Caco-2 (cell line): ENCODE data around the gene FOXP1. TPM values are rescaled to one million over a fixed set of nuclear protein-coding genes. Genes with fewer than 3 reads are reported as not detected.

Experiments used
- BruUV-seq: library from RNA; stranded (reverse); fragments of 400-500 nt; replicated peaks from 2 replicates; lab custom pipeline; 2021; lab: Mats Ljungman, UMichigan
- CTCF ChIA-PET: fragments of 300-600 bp; sonication (Branson Sonifier 250); formaldehyde crosslinking; loops from one replicate; lab custom pipeline; 2022; ENCODE audit warnings: antibody characterized with exemption; lab: Charles Lee
- POLR2A ChIA-PET: fragments of 300-600 bp; sonication (Branson Sonifier 250); formaldehyde crosslinking; loops from one replicate; lab custom pipeline; 2022; ENCODE audit warnings: antibody characterized with exemption; lab: Charles Lee
- DNase-seq, 2 experiments: peaks; one replicate each; pipeline versions ENCODE4 v3.0.0 to v3.0.0-alpha.2; 2020 to 2022
- H3K27me3 ChIP-seq: replicated peaks from 2 replicates; pipeline ENCODE4 v1.6.0; 2011; ENCODE audit warnings: low read length; ENCODE audit not compliant: control insufficient read depth, insufficient read depth
- H3K36me3 ChIP-seq: 2 replicates; pipeline ENCODE4 v1.5.1; 2011; ENCODE audit warnings: low read length; ENCODE audit not compliant: control insufficient read depth, insufficient read depth
- H3K4me1 ChIP-seq: fragments of 250-450 bp; sonication (Bioruptor Pico); 2 replicates; pipeline ENCODE4 v1.5.1; 2020; ENCODE audit warnings: mild to moderate bottlenecking
- H3K4me3 ChIP-seq: 2 replicates; pipeline ENCODE4 v1.5.1; 2011; ENCODE audit warnings: low read depth, mild to moderate bottlenecking, control low read depth, low read length
- H3K9me3 ChIP-seq: fragments of 250-450 bp; sonication (Bioruptor Pico); 2 replicates; pipeline ENCODE4 v1.5.1; 2020; ENCODE audit warnings: mild to moderate bottlenecking, moderate library complexity
- H3K27ac Mint-ChIP-seq: one replicate; pipeline ENCODE4 v1.8.0; 2022; ENCODE audit warnings: mixed read lengths; ENCODE audit not compliant: unreplicated experiment
- H3K27me3 Mint-ChIP-seq: one replicate; pipeline ENCODE4 v1.8.0; 2022; ENCODE audit warnings: mixed read lengths; ENCODE audit not compliant: insufficient read depth, unreplicated experiment
- H3K36me3 Mint-ChIP-seq: one replicate; pipeline ENCODE4 v1.8.0; 2022; ENCODE audit warnings: mild to moderate bottlenecking, mixed read lengths; ENCODE audit not compliant: insufficient read depth, unreplicated experiment
- H3K4me1 Mint-ChIP-seq: one replicate; pipeline ENCODE4 v1.8.0; 2022; ENCODE audit warnings: low read depth, mixed read lengths; ENCODE audit not compliant: unreplicated experiment
- H3K4me3 Mint-ChIP-seq: one replicate; pipeline ENCODE4 v1.8.0; 2022; ENCODE audit warnings: mild to moderate bottlenecking, moderate library complexity, mixed read lengths; ENCODE audit not compliant: unreplicated experiment
- H3K9me3 Mint-ChIP-seq: one replicate; pipeline ENCODE4 v1.8.0; 2022; ENCODE audit warnings: mixed read lengths; ENCODE audit not compliant: unreplicated experiment
- CTCF ChIP-seq, 2 experiments: fragments of 200-600 bp in 1 of 2; IDR thresholded peaks; 1 replicate in 1 of 2; 2 replicates in 1 of 2; pipeline versions ENCODE4 v1.5.1 to v1.8.0; 2011 to 2022; ENCODE audit warnings: antibody characterized with exemption in 1 of 2, control low read depth in 1 of 2, inconsistent platforms in 1 of 2, low read depth in 1 of 2, low read length in 1 of 2, mild to moderate bottlenecking in 1 of 2, moderate library complexity in 1 of 2; ENCODE audit not compliant: insufficient read depth in 1 of 2, severe bottlenecking in 1 of 2, unreplicated experiment in 1 of 2
- intact Hi-C: fragments of 100-400 bp; cut with micrococcal nuclease; formaldehyde crosslinking; loops from one replicate; pipeline ENCODE4 v1.10.0; 2022; ENCODE audit not compliant: unreplicated experiment
- total RNA-seq: library from RNA; stranded (reverse); gene quantifications from 2 replicates; pipeline ENCODE4 v1.2.3, GENCODE V29; 2022

The FOXP1 gene
- total RNA-seq, 1 experiment from 2014 or later: 131 TPM

- Mint-ChIP-seq H3K4me3 (no peak overlapping the region), H3K36me3 (peaks cover 6% of the 10 kb centered on the region), H3K4me1 (peaks cover 30% of the 10 kb centered on the region), H3K27ac (no peak overlapping the region), H3K9me3 (no peaks in the 10 kb centered on the region), H3K27me3 (no peaks in the 10 kb centered on the region)
- Histone ChIP-seq H3K9me3 (no peaks in the 10 kb centered on the region), H3K4me3 (no peak overlapping the region), H3K4me1 (peaks cover 38% of the 10 kb centered on the region), H3K27me3 (no peaks in the 10 kb centered on the region), H3K36me3 (no peaks in the 10 kb centered on the region)
- CTCF ChIA-PET: no interaction called here
- no peak for DNase-seq
- no peak for TF ChIP-seq CTCF (IDR thresholded peaks at IDR 0.05; ENCODE audit: insufficient read depth in 1 of 2, low read depth in 1 of 2, low read length in 1 of 2, severe bottlenecking in 1 of 2, unreplicated experiment in 1 of 2)
- POLR2A ChIA-PET: no interaction called here
- intact Hi-C loops: no loop called here
- no TSS peak for BruUV-seq
These were observed 381.6 kb downstream of the FOXP1 start for GRCh38 chr3:71201939-71202338.

- peaks cover 9% of the 10 kb centered on the region for H3K36me3 Mint-ChIP-seq
These were observed 385.5 kb downstream of the FOXP1 start for GRCh38 chr3:71197841-71198565.

GRCh38 chr3:71195492-71195891 lies 388.0 kb downstream of the FOXP1 start:
- Histone ChIP-seq H3K9me3 (no peaks in the 10 kb centered on the region), H3K36me3 (no peaks in the 10 kb centered on the region), H3K4me3 (no peak overlapping the region), H3K27me3 (no peaks in the 10 kb centered on the region), H3K4me1 (peaks cover 42% of the 10 kb centered on the region)
- no peak for DNase-seq
- Mint-ChIP-seq H3K36me3 (peaks cover 12% of the 10 kb centered on the region), H3K4me1 (peaks cover 31% of the 10 kb centered on the region), H3K9me3 (no peaks in the 10 kb centered on the region), H3K27me3 (no peaks in the 10 kb centered on the region), H3K27ac (no peak overlapping the region), H3K4me3 (no peak overlapping the region)
- ChIA-PET CTCF (no interaction called here), POLR2A (no interaction called here)
- intact Hi-C loops: no loop called here
- no peak for TF ChIP-seq CTCF (IDR thresholded peaks at IDR 0.05; ENCODE audit: insufficient read depth in 1 of 2, low read depth in 1 of 2, low read length in 1 of 2, severe bottlenecking in 1 of 2, unreplicated experiment in 1 of 2)
- BruUV-seq: no TSS peak

More at GRCh38 chr3:71197841-71198565, 385.5 kb downstream of the FOXP1 start:
- TF ChIP-seq CTCF (IDR thresholded peaks at IDR 0.05; ENCODE audit: insufficient read depth in 1 of 2, low read depth in 1 of 2, low read length in 1 of 2, severe bottlenecking in 1 of 2, unreplicated experiment in 1 of 2): no peak
- Mint-ChIP-seq H3K27me3 (no peaks in the 10 kb centered on the region), H3K4me1 (peaks cover 22% of the 10 kb centered on the region), H3K9me3 (no peaks in the 10 kb centered on the region), H3K27ac (no peak overlapping the region), H3K4me3 (no peak overlapping the region)
- Histone ChIP-seq H3K27me3 (no peaks in the 10 kb centered on the region), H3K4me1 (peaks cover 28% of the 10 kb centered on the region), H3K9me3 (no peaks in the 10 kb centered on the region), H3K4me3 (no peak overlapping the region), H3K36me3 (no peaks in the 10 kb centered on the region)
- CTCF ChIA-PET: no interaction called here
- POLR2A ChIA-PET: no interaction called here
- intact Hi-C loops: no loop called here
- no peak for DNase-seq
- no TSS peak for BruUV-seq
